Measurements from ENCODE around the gene TBL3.

TBL3 gene

DNA sequence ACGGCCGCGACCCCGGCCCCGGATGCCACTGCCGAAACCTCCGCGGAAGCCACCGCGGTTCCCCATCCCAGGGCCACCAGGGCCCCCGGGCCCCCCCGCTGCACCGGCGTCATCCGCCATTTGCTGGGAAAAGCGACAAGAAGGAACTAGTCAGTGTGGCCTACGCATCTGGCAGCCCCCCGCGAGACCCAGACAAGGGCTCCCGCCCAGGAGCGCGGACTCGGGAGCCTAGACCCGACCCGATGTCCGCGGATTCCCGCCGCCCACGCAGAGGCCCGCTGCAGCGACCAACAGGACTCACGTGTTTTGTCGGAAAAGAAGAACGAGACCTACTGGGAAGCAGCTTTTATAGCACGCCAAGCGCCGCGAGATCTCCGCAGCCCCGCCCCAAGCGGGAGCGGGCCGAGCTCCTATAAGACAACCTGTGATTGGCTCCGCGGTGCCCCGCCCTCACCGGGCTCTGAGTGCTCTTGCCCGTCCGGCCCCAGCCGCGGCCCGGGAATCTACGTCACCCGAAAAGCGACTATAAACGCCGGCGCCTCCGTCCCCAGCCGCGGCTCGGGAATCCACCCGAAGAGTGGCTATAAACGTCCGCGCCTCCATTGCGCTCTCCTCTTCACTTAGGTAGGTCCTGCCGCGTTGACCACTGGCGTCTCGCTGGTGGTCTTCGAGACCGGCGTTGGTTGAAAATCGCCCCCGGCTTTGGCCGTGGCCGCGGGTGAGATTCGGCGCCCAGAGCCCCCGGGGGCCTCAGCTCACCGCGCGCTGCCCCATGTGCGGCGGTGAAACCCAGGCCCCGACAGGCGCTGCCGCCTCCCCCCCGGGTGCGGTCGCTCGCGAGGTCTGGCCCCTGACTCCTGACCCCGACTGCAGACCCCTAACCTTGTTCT is 7.1 kb upstream of the TBL3 start, which contains the start of gene RPS2:
Gene RPS2, minus strand, starts transcription at position 321 of the 890 bp plus-strand sequence. Its CDS starts 201 bp downstream, at position 120.
- peaks cover 9% of the 10 kb centered on the region for H3K27me3 ChIP-seq (ENCODE audit: insufficient read depth, low read length, poor library complexity, severe bottlenecking)
- H2AFZ ChIP-seq (ENCODE audit: low read length) = peak within 1 kb of the TSS; percentile 81; the same call in 1 of the 2 replicates
- peaks cover 28% of the 10 kb centered on the region for H4K20me1 ChIP-seq (ENCODE audit: insufficient read depth, low read length, poor library complexity, severe bottlenecking)
- peak within 1 kb of the TSS; percentile 79 for H3K4me2 ChIP-seq (ENCODE audit: low read depth, low read length, poor library complexity, severe bottlenecking)
- H3K9me3 ChIP-seq (ENCODE audit: insufficient read depth, low read depth, low read length) = no peaks in the 10 kb centered on the region
- H3K36me3 ChIP-seq (ENCODE audit: insufficient read depth, low read length) = peaks cover 16% of the 10 kb centered on the region; the same call in 1 of the 2 replicates
- peaks cover 9% of the 10 kb centered on the region; the same call in 1 of the 2 replicates for H3F3A ChIP-seq (ENCODE audit: low read depth)
- no peak for TF ChIP-seq EZH2phosphoT487 (IDR thresholded peaks at IDR 0.05; ENCODE audit: borderline replicate concordance)
- TF ChIP-seq, protein P1, sequence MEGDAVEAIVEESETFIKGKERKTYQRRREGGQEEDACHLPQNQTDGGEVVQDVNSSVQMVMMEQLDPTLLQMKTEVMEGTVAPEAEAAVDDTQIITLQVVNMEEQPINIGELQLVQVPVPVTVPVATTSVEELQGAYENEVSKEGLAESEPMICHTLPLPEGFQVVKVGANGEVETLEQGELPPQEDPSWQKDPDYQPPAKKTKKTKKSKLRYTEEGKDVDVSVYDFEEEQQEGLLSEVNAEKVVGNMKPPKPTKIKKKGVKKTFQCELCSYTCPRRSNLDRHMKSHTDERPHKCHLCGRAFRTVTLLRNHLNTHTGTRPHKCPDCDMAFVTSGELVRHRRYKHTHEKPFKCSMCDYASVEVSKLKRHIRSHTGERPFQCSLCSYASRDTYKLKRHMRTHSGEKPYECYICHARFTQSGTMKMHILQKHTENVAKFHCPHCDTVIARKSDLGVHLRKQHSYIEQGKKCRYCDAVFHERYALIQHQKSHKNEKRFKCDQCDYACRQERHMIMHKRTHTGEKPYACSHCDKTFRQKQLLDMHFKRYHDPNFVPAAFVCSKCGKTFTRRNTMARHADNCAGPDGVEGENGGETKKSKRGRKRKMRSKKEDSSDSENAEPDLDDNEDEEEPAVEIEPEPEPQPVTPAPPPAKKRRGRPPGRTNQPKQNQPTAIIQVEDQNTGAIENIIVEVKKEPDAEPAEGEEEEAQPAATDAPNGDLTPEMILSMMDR (conservative IDR thresholded peaks at IDR 0.05; ENCODE audit: low read length) = no peak; the same call in 1 of the 2 replicates
- H3K4me1 ChIP-seq (ENCODE audit: insufficient read depth, low read length, poor library complexity, severe bottlenecking) = peaks cover 6% of the 10 kb centered on the region
- no peaks in the 10 kb centered on the region for H3K9me2 ChIP-seq (replicated peaks; ENCODE audit: low read depth, low read length)
- peak within 1 kb of the TSS; percentile 93 for H3K9ac ChIP-seq (ENCODE audit: low read depth, low read length, poor library complexity, severe bottlenecking)
- H3K79me2 ChIP-seq (ENCODE audit: insufficient read depth, low read length) = peaks cover 51% of the 10 kb centered on the region
- H3K4me3 ChIP-seq (ENCODE audit: low read length, poor library complexity, severe bottlenecking) = peak within 1 kb of the TSS; percentile 85

DNA sequence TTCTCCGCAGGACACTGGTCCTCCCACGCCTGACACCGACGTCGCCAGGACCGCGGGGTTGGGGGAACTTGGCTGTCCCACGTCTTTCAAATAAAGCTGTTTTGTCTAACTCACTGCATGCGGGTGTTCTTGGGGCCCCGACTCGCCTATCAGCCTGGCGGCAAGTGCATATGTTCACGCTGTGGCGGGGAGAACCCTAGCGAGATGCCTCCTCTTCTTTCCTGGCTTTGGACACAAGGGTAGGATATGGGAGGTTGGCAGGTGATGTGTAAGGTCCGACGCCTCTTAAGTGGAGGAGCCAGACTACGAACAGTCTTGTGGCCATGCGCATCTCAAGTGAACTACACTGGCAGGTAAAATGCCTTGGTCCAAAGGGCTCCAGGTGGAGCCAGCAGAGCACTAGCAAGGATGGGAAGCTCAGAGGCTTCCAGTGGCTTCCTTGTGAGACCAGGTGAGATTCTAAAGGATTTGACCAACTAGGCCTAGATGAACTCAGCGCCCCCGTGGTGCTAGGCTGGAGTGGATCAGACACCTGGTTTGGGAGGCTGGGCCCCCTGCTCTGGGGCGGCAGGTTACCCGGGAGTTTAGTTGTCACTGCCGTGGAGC is 6.4 kb upstream of the TBL3 start:
- peaks cover 44% of the 10 kb centered on the region for H3K79me2 ChIP-seq (ENCODE audit: insufficient read depth, low read length)
- peak overlapping the region; percentile 93 for H3K9ac ChIP-seq (ENCODE audit: low read depth, low read length, poor library complexity, severe bottlenecking)
- H3K4me3 ChIP-seq (ENCODE audit: low read length, poor library complexity, severe bottlenecking) = peak overlapping the region; percentile 85
- peaks cover 9% of the 10 kb centered on the region for H3K27me3 ChIP-seq (ENCODE audit: insufficient read depth, low read length, poor library complexity, severe bottlenecking)
- H3F3A ChIP-seq (ENCODE audit: low read depth) = peaks cover 7% of the 10 kb centered on the region; the same call in 1 of the 2 replicates
- peaks cover 26% of the 10 kb centered on the region for H4K20me1 ChIP-seq (ENCODE audit: insufficient read depth, low read length, poor library complexity, severe bottlenecking)
- H3K4me2 ChIP-seq (ENCODE audit: low read depth, low read length, poor library complexity, severe bottlenecking) = peak overlapping the region; percentile 79
- peak overlapping the region; percentile 81; the same call in 1 of the 2 replicates for H2AFZ ChIP-seq (ENCODE audit: low read length)
- H3K4me1 ChIP-seq (ENCODE audit: insufficient read depth, low read length, poor library complexity, severe bottlenecking) = peaks cover 6% of the 10 kb centered on the region
- no peaks in the 10 kb centered on the region for H3K9me3 ChIP-seq (ENCODE audit: insufficient read depth, low read depth, low read length)
- no peak for TF ChIP-seq EZH2phosphoT487 (IDR thresholded peaks at IDR 0.05; ENCODE audit: borderline replicate concordance)
- TF ChIP-seq, protein P1 (conservative IDR thresholded peaks at IDR 0.05; ENCODE audit: low read length) = no peak
- no peaks in the 10 kb centered on the region for H3K9me2 ChIP-seq (replicated peaks; ENCODE audit: low read depth, low read length)
- peaks cover 16% of the 10 kb centered on the region; the same call in 1 of the 2 replicates for H3K36me3 ChIP-seq (ENCODE audit: insufficient read depth, low read length)

DNA sequence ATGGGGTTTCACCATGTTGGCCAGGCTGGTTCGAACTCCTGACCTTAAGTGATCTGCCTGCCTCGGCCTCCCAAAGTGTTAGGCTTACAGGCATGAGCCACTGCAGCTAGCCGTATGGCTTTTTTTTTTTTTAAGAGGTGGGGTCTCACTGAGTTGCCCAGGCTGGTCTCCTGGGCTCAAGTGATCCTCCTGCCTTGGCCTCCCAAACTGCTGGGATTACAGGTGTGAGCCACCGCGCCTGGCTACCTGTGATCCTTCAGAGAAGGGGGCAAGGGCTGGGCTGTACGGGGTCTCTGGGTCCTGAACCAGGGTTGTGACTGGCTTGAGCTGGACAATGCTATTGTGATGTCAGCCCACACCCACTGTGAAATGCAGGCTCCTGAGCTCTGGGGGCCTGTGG is 5.4 kb upstream of the TBL3 start, which contains the start of gene RNF151:
Gene RNF151, plus strand, starts transcription at position 397 of the 400 bp plus-strand sequence. CDS start 26 bp downstream, outside the sequence.
- Histone ChIP-seq H3K4me1 (ENCODE audit: insufficient read depth, low read length, poor library complexity, severe bottlenecking) (peaks cover 6% of the 10 kb centered on the region), H3K4me2 (ENCODE audit: low read depth, low read length, poor library complexity, severe bottlenecking) (peak within 1 kb of the TSS; percentile 79), H3K9me2 (replicated peaks; ENCODE audit: low read depth, low read length) (no peaks in the 10 kb centered on the region), H3K9ac (ENCODE audit: low read depth, low read length, poor library complexity, severe bottlenecking) (peak within 1 kb of the TSS; percentile 93), H3K27me3 (ENCODE audit: insufficient read depth, low read length, poor library complexity, severe bottlenecking) (peaks cover 9% of the 10 kb centered on the region), H4K20me1 (ENCODE audit: insufficient read depth, low read length, poor library complexity, severe bottlenecking) (peaks cover 24% of the 10 kb centered on the region), H3F3A (ENCODE audit: low read depth) (peaks cover 3% of the 10 kb centered on the region; the same call in 1 of the 2 replicates), H3K36me3 (ENCODE audit: insufficient read depth, low read length) (peaks cover 16% of the 10 kb centered on the region; the same call in 1 of the 2 replicates), H3K9me3 (ENCODE audit: insufficient read depth, low read depth, low read length) (no peaks in the 10 kb centered on the region), H2AFZ (ENCODE audit: low read length) (no peak within 1 kb of the TSS), H3K4me3 (ENCODE audit: low read length, poor library complexity, severe bottlenecking) (peak within 1 kb of the TSS; percentile 85), H3K79me2 (ENCODE audit: insufficient read depth, low read length) (peaks cover 43% of the 10 kb centered on the region)
- TF ChIP-seq, protein P1 (conservative IDR thresholded peaks at IDR 0.05; ENCODE audit: low read length) = no peak
- no peak for TF ChIP-seq EZH2phosphoT487 (IDR thresholded peaks at IDR 0.05; ENCODE audit: borderline replicate concordance)
